ENCODE results near the gene LAT. TPM values are rescaled to one million over a fixed set of nuclear protein-coding genes. Genes with fewer than 3 reads are reported as not detected.
"Not testable (repeated sequence)": the region's sequence is repeated elsewhere in the genome, so short reads cannot be mapped to it uniquely, and the experiment has no call there.

LAT gene
- total RNA-seq, 2 donors from 2014 or later: 6.9 to 7.2 TPM

- intact Hi-C loops (cut with DNase I, micrococcal nuclease): no loop called here
- DNase-seq: peak; percentile 98
- ATAC-seq: peak; percentile 96
Observed at GRCh38 chr16:28974437-28975157, 10.3 kb upstream of the LAT start, which contains the start of gene SPNS1. Gene SPNS1 (plus strand): TSS chr16:28974778. CDS start chr16:28975152, 374 bp downstream.

- intact Hi-C loops (cut with DNase I, micrococcal nuclease): no loop called here
- DNase-seq (no peak), ATAC-seq (peak; percentile 9)
Observed at GRCh38 chr16:28975158-28975599, 9.7 kb upstream of the LAT start.

- intact Hi-C loops (cut with DNase I, micrococcal nuclease): no loop called here
- DNase-seq (no peak), ATAC-seq (no peak)
Observed at GRCh38 chr16:28977703-28978662, 6.9 kb upstream of the LAT start.

- intact Hi-C loops (cut with DNase I, micrococcal nuclease); DNase-seq; ATAC-seq: not testable (repeated sequence)
Observed at GRCh38 chr16:28980330-28980729, 4.5 kb upstream of the LAT start.

GRCh38 chr16:28980929-28981328 is 3.9 kb upstream of the LAT start:
- no peak for DNase-seq
- intact Hi-C loops (cut with DNase I, micrococcal nuclease): no loop called here
- no peak for ATAC-seq

GRCh38 chr16:28981517-28981916 is 3.3 kb upstream of the LAT start:
- no peak for ATAC-seq
- DNase-seq: no peak
- intact Hi-C loops (cut with DNase I, micrococcal nuclease): no loop called here

- intact Hi-C loops (cut with DNase I, micrococcal nuclease): no loop called here
- no peak for ATAC-seq
- DNase-seq: no peak
Observed at GRCh38 chr16:28982418-28982817, 2.4 kb upstream of the LAT start.

GRCh38 chr16:28982949-28983348 is 1.9 kb upstream of the LAT start:
- ATAC-seq (no peak), DNase-seq (no peak)
- intact Hi-C loops (cut with DNase I, micrococcal nuclease): no loop called here

GRCh38 chr16:28983644-28984043 is 1.2 kb upstream of the LAT start:
- ATAC-seq (no peak), DNase-seq (no peak)
- intact Hi-C loops (cut with DNase I, micrococcal nuclease): no loop called here

- no peak for DNase-seq
- no peak for ATAC-seq
- intact Hi-C loops (cut with DNase I, micrococcal nuclease): no loop called here
Observed at GRCh38 chr16:28984091-28984490, 761 bp upstream of the LAT start.

GRCh38 chr16:28985211-28986041 is 574 bp downstream of the LAT start:
- ATAC-seq (peak; percentile 11), DNase-seq (no peak)
- intact Hi-C loops (cut with DNase I, micrococcal nuclease): no loop called here

GRCh38 chr16:28986046-28986445 is 1.2 kb downstream of the LAT start:
- DNase-seq (no peak), ATAC-seq (no peak)
- intact Hi-C loops (cut with DNase I, micrococcal nuclease): no loop called here

GRCh38 chr16:28986492-28986891 is 1.6 kb downstream of the LAT start:
- intact Hi-C loops (cut with DNase I, micrococcal nuclease): no loop called here

GRCh38 chr16:28987170-28987853 is 2.5 kb downstream of the LAT start:
- intact Hi-C loops (cut with DNase I, micrococcal nuclease): no loop called here
- DNase-seq (no peak), ATAC-seq (no peak)

More at GRCh38 chr16:28986492-28986891, 1.6 kb downstream of the LAT start:
- no peak for DNase-seq
- ATAC-seq: no peak

GRCh38 chr16:28989363-28989762 is 4.5 kb downstream of the LAT start:
- no peak for ATAC-seq
- no peak for DNase-seq
- intact Hi-C loops (cut with DNase I, micrococcal nuclease): no loop called here

- ATAC-seq (no peak), DNase-seq (no peak)
- intact Hi-C loops (cut with DNase I, micrococcal nuclease): no loop called here
Observed at GRCh38 chr16:28990375-28991040, 5.7 kb downstream of the LAT start.

- intact Hi-C loops (cut with DNase I, micrococcal nuclease): no loop called here
- ATAC-seq: no peak
- DNase-seq: no peak
Observed at GRCh38 chr16:28991687-28992086, 6.8 kb downstream of the LAT start.

- intact Hi-C loops (cut with DNase I, micrococcal nuclease): no loop called here
- DNase-seq (no peak), ATAC-seq (no peak)
Observed at GRCh38 chr16:28992496-28992895, 7.6 kb downstream of the LAT start.

Measured in left colon (tissue), 2 donors.